Upper lobe of left lung (tissue), 6 donors: ENCODE results near the gene ACTA2. TPM values are rescaled to one million over a fixed set of nuclear protein-coding genes. Genes with fewer than 3 reads are reported as not detected.

Experiments used
- ATAC-seq, 2 donors: fragments of 200-7000 bp; cut with Tn5 transposase; one replicate each; pipeline ENCODE4 v1.9.1; 2022; ENCODE audit warnings: mild to moderate bottlenecking in 2 of 2, moderate library complexity in 2 of 2; ENCODE audit not compliant: low FRiP score in 2 of 2
- DNase-seq, 2 donors: peaks; one replicate each; pipeline ENCODE4 v3.0.0-alpha.2; 2019 to 2020
- H3K27ac ChIP-seq, 4 donors: fragments of 200-600 bp; sonication (generic); one replicate each; pipeline ENCODE4 v1.5.1; 2016 to 2019
- H3K27me3 ChIP-seq, 4 donors: fragments of 200-600 bp; sonication (generic); one replicate each; pipeline ENCODE4 v1.5.1; 2017 to 2019
- H3K36me3 ChIP-seq, 4 donors: fragments of 200-600 bp; sonication (generic); one replicate each; pipeline ENCODE4 v1.5.1; 2016 to 2019
- H3K4me1 ChIP-seq, 4 donors: fragments of 200-600 bp; sonication (generic); one replicate each; pipeline ENCODE4 v1.5.1; 2018 to 2019
- H3K4me3 ChIP-seq, 4 donors: fragments of 200-600 bp; sonication (generic); one replicate each; pipeline ENCODE4 v1.5.1; 2017 to 2019; ENCODE audit warnings: mild to moderate bottlenecking in 2 of 4, moderate library complexity in 1 of 4
- H3K9me3 ChIP-seq, 4 donors: fragments of 200-600 bp; sonication (generic); one replicate each; pipeline ENCODE4 v1.5.1; 2018 to 2019
- EP300 ChIP-seq, 4 donors: sonication (generic); formaldehyde crosslinking; IDR thresholded peaks; one replicate each; pipeline ENCODE4 v1.5.1; 2017; ENCODE audit warnings: antibody characterized with exemption in 4 of 4, control low read depth in 2 of 4
- POLR2A ChIP-seq, 4 donors: fragments of 450-650 bp; IDR thresholded peaks; one replicate each; pipeline ENCODE4 v1.5.1; 2016 to 2017; ENCODE audit warnings: antibody characterized with exemption in 4 of 4, mild to moderate bottlenecking in 2 of 4
- POLR2AphosphoS5 ChIP-seq, 2 donors: sonication (generic); formaldehyde crosslinking; IDR thresholded peaks; one replicate each; pipeline ENCODE4 v1.5.1; 2017; ENCODE audit warnings: antibody characterized with exemption in 2 of 2
- WGBS, 2 donors: methylation state at CpG; one replicate each; pipeline ENCODE4 v1.1.5; 2017 to 2018; 5-methylcytosine and 5-hydroxymethylcytosine counted together
- total RNA-seq, 6 donors: library from RNA; depleted of rRNA in 4 of 6; stranded (reverse); fragments of >200 nt in 4 of 6; gene quantifications; one replicate each; pipeline versions ENCODE4 v1.1.0 to v1.2.1, GENCODE V29; 2016 to 2021
- TF ChIP-seq, protein P1 (sequence below), 6 experiments: fragments of 450-650 bp in 4 of 6; fragments of 200-600 bp in 2 of 6; sonication (generic) in 2 of 6; IDR thresholded peaks; one replicate each; pipeline ENCODE4 v1.5.1; 2016 to 2019; ENCODE audit warnings: antibody characterized with exemption in 6 of 6
- donor health status: DM: no; HTN: no; CAD: no; lungs with moderate emphysema.
- donor health status: DM: no; HTN: yes; CAD: no; lungs with severe emphysema.

ACTA2 gene
- total RNA-seq, 6 donors from 2014 or later: 94.3 to 328 (median 186) TPM

DNA sequence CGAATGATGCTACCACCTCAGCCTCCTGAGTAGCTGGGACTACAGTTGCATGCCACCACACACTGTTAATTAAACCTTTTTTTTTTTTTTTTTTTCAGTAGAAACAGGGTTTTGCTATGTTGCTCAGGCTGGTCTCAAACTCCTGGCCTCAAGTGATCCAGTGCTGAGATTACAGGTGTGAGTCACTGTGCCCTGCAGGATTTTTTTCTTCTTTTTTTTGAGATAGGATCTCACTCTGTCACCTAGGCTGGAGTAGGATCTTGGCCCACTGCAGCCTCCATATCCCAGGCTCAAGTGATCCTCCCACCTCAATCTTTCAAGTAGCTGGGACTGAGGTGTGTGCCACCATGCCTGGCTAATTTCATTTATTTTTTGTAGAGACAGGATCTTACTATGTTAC lies 6.4 kb downstream of the ACTA2 start:
- H3K36me3 ChIP-seq: peaks cover 0 to 22% (median 4%) of the 10 kb centered on the region in 4 donors
- no peaks in the 10 kb centered on the region for H3K27me3 ChIP-seq
- H3K27ac ChIP-seq: no peak overlapping the region
- DNase-seq: no peak
- H3K4me3 ChIP-seq: no peak overlapping the region
- H3K9me3 ChIP-seq: no peaks in the 10 kb centered on the region
- H3K4me1 ChIP-seq: no peaks in the 10 kb centered on the region
- 84 to 94% methylated on average over 1 of the region's 1 CpG for WGBS, 2 donors
- TF ChIP-seq POLR2AphosphoS5 (IDR thresholded peaks at IDR 0.05): no peak
- no peak for TF ChIP-seq POLR2A (IDR thresholded peaks at IDR 0.05)
- TF ChIP-seq EP300 (IDR thresholded peaks at IDR 0.05): no peak
- TF ChIP-seq, protein P1, sequence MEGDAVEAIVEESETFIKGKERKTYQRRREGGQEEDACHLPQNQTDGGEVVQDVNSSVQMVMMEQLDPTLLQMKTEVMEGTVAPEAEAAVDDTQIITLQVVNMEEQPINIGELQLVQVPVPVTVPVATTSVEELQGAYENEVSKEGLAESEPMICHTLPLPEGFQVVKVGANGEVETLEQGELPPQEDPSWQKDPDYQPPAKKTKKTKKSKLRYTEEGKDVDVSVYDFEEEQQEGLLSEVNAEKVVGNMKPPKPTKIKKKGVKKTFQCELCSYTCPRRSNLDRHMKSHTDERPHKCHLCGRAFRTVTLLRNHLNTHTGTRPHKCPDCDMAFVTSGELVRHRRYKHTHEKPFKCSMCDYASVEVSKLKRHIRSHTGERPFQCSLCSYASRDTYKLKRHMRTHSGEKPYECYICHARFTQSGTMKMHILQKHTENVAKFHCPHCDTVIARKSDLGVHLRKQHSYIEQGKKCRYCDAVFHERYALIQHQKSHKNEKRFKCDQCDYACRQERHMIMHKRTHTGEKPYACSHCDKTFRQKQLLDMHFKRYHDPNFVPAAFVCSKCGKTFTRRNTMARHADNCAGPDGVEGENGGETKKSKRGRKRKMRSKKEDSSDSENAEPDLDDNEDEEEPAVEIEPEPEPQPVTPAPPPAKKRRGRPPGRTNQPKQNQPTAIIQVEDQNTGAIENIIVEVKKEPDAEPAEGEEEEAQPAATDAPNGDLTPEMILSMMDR (IDR thresholded peaks at IDR 0.05): no peak
- ATAC-seq: no peak

DNA sequence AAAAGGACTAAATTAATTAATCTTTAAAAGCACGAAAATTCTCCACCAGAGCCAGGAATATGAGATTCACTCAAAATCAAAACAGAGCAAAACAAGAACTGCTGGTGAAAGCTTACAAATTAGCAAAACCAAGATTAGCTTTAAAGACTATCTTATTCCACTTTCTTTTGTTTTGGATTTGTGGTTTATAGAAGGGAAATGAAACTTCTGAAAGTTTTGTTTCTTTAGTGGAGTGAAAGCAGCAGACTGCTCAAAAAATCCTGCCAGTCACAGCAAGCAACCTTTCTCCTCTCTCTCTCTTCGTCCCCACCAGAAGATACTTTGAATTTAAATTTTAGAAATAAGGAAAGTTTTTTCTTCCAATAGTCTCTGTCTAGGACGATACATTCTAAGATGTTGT lies 7.8 kb downstream of the ACTA2 start:
- no peaks in the 10 kb centered on the region for H3K27me3 ChIP-seq
- no peak for TF ChIP-seq POLR2AphosphoS5 (IDR thresholded peaks at IDR 0.05)
- TF ChIP-seq, protein P1 (IDR thresholded peaks at IDR 0.05): no peak
- no peak for TF ChIP-seq POLR2A (IDR thresholded peaks at IDR 0.05)
- no peak for TF ChIP-seq EP300 (IDR thresholded peaks at IDR 0.05)
- H3K27ac ChIP-seq: no peak overlapping the region
- no peak for ATAC-seq
- no peaks in the 10 kb centered on the region for H3K4me1 ChIP-seq
- 66 to 76% methylated on average over 3 of the region's 3 CpGs for WGBS, 2 donors
- H3K36me3 ChIP-seq: peaks cover 0 to 36% (median 8%) of the 10 kb centered on the region in 4 donors
- DNase-seq: no peak
- no peak overlapping the region for H3K4me3 ChIP-seq
- no peaks in the 10 kb centered on the region for H3K9me3 ChIP-seq

- DNase-seq (no peak), ATAC-seq (no peak)
- TF ChIP-seq, protein P1 (IDR thresholded peaks at IDR 0.05): no peak
- TF ChIP-seq POLR2A (IDR thresholded peaks at IDR 0.05): no peak
- no peak for TF ChIP-seq EP300 (IDR thresholded peaks at IDR 0.05)
- no peak for TF ChIP-seq POLR2AphosphoS5 (IDR thresholded peaks at IDR 0.05)
- Histone ChIP-seq H3K36me3 (peaks cover 0 to 45% (median 13%) of the 10 kb centered on the region in 4 donors), H3K4me1 (no peaks in the 10 kb centered on the region), H3K4me3 (no peak overlapping the region), H3K9me3 (no peaks in the 10 kb centered on the region), H3K27ac (no peak overlapping the region), H3K27me3 (no peaks in the 10 kb centered on the region)
- WGBS, 2 donors: 80 to 95% methylated on average over 3 of the region's 3 CpGs
Measured at GRCh38 chr10:88943778-88944177, 8.8 kb downstream of the ACTA2 start.

GRCh38 chr10:88941026-88941425 lies 11.5 kb downstream of the ACTA2 start:
- no peak overlapping the region for H3K4me3 ChIP-seq
- peaks cover 0 to 69% (median 18%) of the 10 kb centered on the region in 4 donors for H3K36me3 ChIP-seq
- WGBS, 2 donors: 87 to 97% methylated on average over 6 of the region's 6 CpGs
- no peaks in the 10 kb centered on the region for H3K27me3 ChIP-seq
- no peak for ATAC-seq
- TF ChIP-seq POLR2AphosphoS5 (IDR thresholded peaks at IDR 0.05): no peak
- no peak for TF ChIP-seq EP300 (IDR thresholded peaks at IDR 0.05)
- TF ChIP-seq POLR2A (IDR thresholded peaks at IDR 0.05): no peak
- TF ChIP-seq, protein P1 (IDR thresholded peaks at IDR 0.05): no peak
- no peak for DNase-seq
- H3K27ac ChIP-seq: no peak overlapping the region
- H3K9me3 ChIP-seq: no peaks in the 10 kb centered on the region
- H3K4me1 ChIP-seq: no peaks in the 10 kb centered on the region

DNA sequence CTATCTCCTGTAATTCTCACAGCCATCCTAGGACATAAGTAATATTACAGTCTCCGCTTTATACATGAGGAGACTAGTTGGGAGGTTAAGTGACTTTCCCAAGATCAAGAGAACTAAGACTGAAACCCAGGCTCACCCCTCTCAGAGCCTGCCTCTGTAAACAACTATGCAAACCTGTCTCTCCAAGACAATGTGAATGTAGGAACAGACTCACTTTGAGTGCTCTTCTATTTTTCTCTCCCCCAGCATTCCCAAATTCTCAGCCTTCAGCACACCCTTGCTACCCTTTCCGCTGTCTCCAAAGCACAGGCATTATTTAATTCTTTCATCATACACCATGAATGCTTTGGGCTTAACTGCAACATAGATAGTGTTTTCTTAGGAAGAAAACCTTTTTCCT lies 13.6 kb downstream of the ACTA2 start:
- Histone ChIP-seq H3K4me3 (no peak overlapping the region), H3K27me3 (no peaks in the 10 kb centered on the region), H3K4me1 (peaks cover 9 to 12% (median 10%) of the 10 kb centered on the region in 4 donors), H3K9me3 (no peaks in the 10 kb centered on the region), H3K27ac (no peak overlapping the region), H3K36me3 (peaks cover 0 to 72% (median 18%) of the 10 kb centered on the region in 4 donors)
- no peak for TF ChIP-seq POLR2AphosphoS5 (IDR thresholded peaks at IDR 0.05)
- TF ChIP-seq, protein P1 (IDR thresholded peaks at IDR 0.05): no peak
- no peak for TF ChIP-seq EP300 (IDR thresholded peaks at IDR 0.05)
- no peak for TF ChIP-seq POLR2A (IDR thresholded peaks at IDR 0.05)
- WGBS, 2 donors: 98 to 99% methylated on average over 2 of the region's 2 CpGs
- DNase-seq (no peak), ATAC-seq (no peak)
